ENCODE results near the gene NME1.

- no peak for TF ChIP-seq CTCF (IDR thresholded peaks at IDR 0.05; ENCODE audit: low read length)
- no peak for TF ChIP-seq EZH2 (IDR thresholded peaks at IDR 0.05; ENCODE audit: borderline replicate concordance, low read length)
These were observed 16.0 kb downstream of the NME1 start for GRCh38 chr17:51169340-51169739.

Measured in OCI-LY1 (cell line).